A673 (cell line): ENCODE results near the gene ANKLE1. TPM values are rescaled to one million over a fixed set of nuclear protein-coding genes. Genes with fewer than 3 reads are reported as not detected.
A peak's percentile ranks its signal among the peaks of the same experiment; 100 is the strongest.

Experiments used
- BruUV-seq: library from RNA; stranded (reverse); fragments of 400-500 nt; replicated peaks from 2 replicates; lab custom pipeline; 2021; lab: Mats Ljungman, UMichigan
- CTCF ChIA-PET: fragments of 300-600 bp; sonication (Branson Sonifier 250); formaldehyde crosslinking; loops from one replicate; lab custom pipeline; 2022; ENCODE audit warnings: antibody characterized with exemption; lab: Charles Lee
- POLR2A ChIA-PET: fragments of 300-600 bp; sonication (Branson Sonifier 250); formaldehyde crosslinking; loops from one replicate; lab custom pipeline; 2022; ENCODE audit warnings: antibody characterized with exemption; ENCODE audit not compliant: low non-redundant PET; lab: Charles Lee
- DNase-seq: peaks from one replicate; pipeline ENCODE4 v3.0.0-alpha.2; 2015; ENCODE audit warnings: low spot score
- H3K27ac ChIP-seq: fragments of 200-600 bp; sonication (generic); 2 replicates; pipeline ENCODE4 v1.5.1; 2016; ENCODE audit warnings: mixed run types, low read depth, mild to moderate bottlenecking, mixed read lengths, antibody characterized with exemption, low read length; ENCODE audit not compliant: poor library complexity, severe bottlenecking
- H3K27me3 ChIP-seq: fragments of 200-600 bp; sonication (generic); replicated peaks from 2 replicates; pipeline ENCODE4 v1.6.1; 2017; ENCODE audit warnings: mixed run types, low read depth, mild to moderate bottlenecking, mixed read lengths, antibody characterized with exemption, low read length; ENCODE audit not compliant: insufficient read depth, poor library complexity
- H3K36me3 ChIP-seq: fragments of 200-600 bp; sonication (generic); 2 replicates; pipeline ENCODE4 v1.6.1; 2016; ENCODE audit warnings: mixed run types, mild to moderate bottlenecking, mixed read lengths, antibody characterized with exemption, low read length; ENCODE audit not compliant: insufficient read depth, poor library complexity, severe bottlenecking
- H3K4me1 ChIP-seq: fragments of 200-600 bp; sonication (generic); 2 replicates; pipeline ENCODE4 v1.6.1; 2017; ENCODE audit warnings: mixed run types, mild to moderate bottlenecking, mixed read lengths, antibody characterized with exemption, low read length; ENCODE audit not compliant: insufficient read depth, poor library complexity, severe bottlenecking
- H3K4me3 ChIP-seq: fragments of 200-600 bp; sonication (generic); 2 replicates; pipeline ENCODE4 v1.5.1; 2016; ENCODE audit warnings: low read depth, mixed run types, mild to moderate bottlenecking, mixed read lengths, low read length; ENCODE audit not compliant: poor library complexity, severe bottlenecking
- H3K9me3 ChIP-seq: fragments of 200-600 bp; sonication (generic); 2 replicates; pipeline ENCODE4 v1.6.1; 2016; ENCODE audit warnings: mixed run types, low read depth, mild to moderate bottlenecking, mixed read lengths, antibody characterized with exemption, low read length; ENCODE audit not compliant: poor library complexity, severe bottlenecking
- EZH2 ChIP-seq: fragments of 200-600 bp; sonication (generic); IDR thresholded peaks from 2 replicates; pipeline ENCODE4 v1.6.1; 2017; ENCODE audit warnings: borderline replicate concordance, low read depth, mild to moderate bottlenecking, mixed read lengths, antibody characterized with exemption, low read length; ENCODE audit not compliant: poor library complexity, severe bottlenecking
- intact Hi-C: fragments of 100-400 bp; cut with micrococcal nuclease; formaldehyde crosslinking; loops from one replicate; pipeline ENCODE4 v1.10.0; 2022; ENCODE audit not compliant: unreplicated experiment
- total RNA-seq: library from RNA; stranded (reverse); gene quantifications from 2 replicates; pipeline ENCODE4 v1.2.3, GENCODE V29; 2021
- TF ChIP-seq, protein P1 (sequence below): fragments of 300-800, 200-600 bp; sonication (generic); conservative IDR thresholded peaks from 2 replicates; pipeline ENCODE4 v1.5.1; 2017; ENCODE audit warnings: low read depth, mild to moderate bottlenecking, antibody characterized with exemption, low read length, moderate library complexity, mixed read lengths

Gene ANKLE1
- total RNA-seq, 1 experiment from 2014 or later: 17.5 TPM

DNA sequence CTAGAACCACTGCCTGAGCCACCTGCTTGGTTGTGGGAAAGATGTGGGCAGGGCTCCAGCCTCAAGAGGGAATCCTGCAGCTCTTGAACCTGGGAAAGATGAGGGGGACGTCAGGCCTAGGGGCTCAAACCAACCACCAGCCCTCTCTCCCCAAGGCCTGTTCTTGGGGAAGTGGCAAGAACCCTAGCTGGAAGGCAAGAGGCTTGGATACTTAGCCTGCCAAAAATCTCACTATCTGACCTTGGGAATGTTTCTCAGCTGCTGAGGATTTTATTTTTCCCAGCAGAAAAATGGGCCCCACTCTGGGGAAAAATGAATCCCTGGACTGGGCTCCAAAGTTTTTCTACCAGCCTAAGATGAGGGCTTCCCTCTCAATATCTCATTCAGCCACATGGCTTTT lies 21.8 kb upstream of the ANKLE1 start:
- ChIA-PET POLR2A (no interaction called here), CTCF (interaction anchor here (0.5 to 1.0 kb wide), 2 partner anchors 131 to 143 kb away, joined by 4 to 5 read pairs; no protein-coding TSS in a partner anchor)
- intact Hi-C loops: no loop called here
- DNase-seq: no peak
- no TSS peak for BruUV-seq
- Histone ChIP-seq H3K9me3 (no peaks in the 10 kb centered on the region), H3K27me3 (no peaks in the 10 kb centered on the region), H3K4me3 (no peak overlapping the region), H3K36me3 (no peaks in the 10 kb centered on the region), H3K4me1 (no peaks in the 10 kb centered on the region), H3K27ac (no peak overlapping the region)
- TF ChIP-seq, protein P1, sequence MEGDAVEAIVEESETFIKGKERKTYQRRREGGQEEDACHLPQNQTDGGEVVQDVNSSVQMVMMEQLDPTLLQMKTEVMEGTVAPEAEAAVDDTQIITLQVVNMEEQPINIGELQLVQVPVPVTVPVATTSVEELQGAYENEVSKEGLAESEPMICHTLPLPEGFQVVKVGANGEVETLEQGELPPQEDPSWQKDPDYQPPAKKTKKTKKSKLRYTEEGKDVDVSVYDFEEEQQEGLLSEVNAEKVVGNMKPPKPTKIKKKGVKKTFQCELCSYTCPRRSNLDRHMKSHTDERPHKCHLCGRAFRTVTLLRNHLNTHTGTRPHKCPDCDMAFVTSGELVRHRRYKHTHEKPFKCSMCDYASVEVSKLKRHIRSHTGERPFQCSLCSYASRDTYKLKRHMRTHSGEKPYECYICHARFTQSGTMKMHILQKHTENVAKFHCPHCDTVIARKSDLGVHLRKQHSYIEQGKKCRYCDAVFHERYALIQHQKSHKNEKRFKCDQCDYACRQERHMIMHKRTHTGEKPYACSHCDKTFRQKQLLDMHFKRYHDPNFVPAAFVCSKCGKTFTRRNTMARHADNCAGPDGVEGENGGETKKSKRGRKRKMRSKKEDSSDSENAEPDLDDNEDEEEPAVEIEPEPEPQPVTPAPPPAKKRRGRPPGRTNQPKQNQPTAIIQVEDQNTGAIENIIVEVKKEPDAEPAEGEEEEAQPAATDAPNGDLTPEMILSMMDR: no peak
- TF ChIP-seq EZH2: no peak

DNA sequence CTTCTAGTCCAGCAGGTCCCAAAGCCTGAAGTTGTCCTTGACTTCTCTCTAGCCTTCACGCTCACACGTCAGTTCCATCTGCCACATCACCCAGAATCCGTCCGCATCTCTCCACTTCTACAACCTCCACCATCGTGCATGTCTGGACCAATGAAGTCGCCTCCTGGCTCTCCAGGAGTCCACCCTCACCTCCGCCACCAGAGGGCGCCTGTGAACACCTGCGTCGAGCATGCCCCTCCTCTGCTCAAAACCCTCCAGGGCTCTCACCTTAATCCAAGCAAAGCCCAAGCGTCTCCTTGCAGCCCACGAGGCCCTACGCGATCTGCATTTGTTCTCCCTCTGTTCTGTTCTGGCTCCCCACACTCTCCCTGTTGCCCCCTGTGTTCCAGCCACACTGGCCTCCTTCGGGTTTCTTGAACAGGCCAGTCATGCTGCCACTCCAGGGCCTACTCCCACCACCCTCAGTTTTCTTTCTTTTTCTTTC lies 20.8 kb upstream of the ANKLE1 start:
- H3K27ac ChIP-seq: no peak overlapping the region
- DNase-seq: peak; percentile 88
- H3K36me3 ChIP-seq: no peaks in the 10 kb centered on the region
- H3K9me3 ChIP-seq: no peaks in the 10 kb centered on the region
- ChIA-PET POLR2A (no interaction called here), CTCF (interaction anchor here (0.5 kb wide), 1 partner anchor 143 kb away, joined by 5 read pairs; no protein-coding TSS in a partner anchor)
- BruUV-seq: no TSS peak
- TF ChIP-seq, protein P1: peak; percentile 98
- no peak for TF ChIP-seq EZH2
- H3K27me3 ChIP-seq: no peaks in the 10 kb centered on the region
- intact Hi-C loops: no loop called here
- no peak overlapping the region for H3K4me3 ChIP-seq
- no peaks in the 10 kb centered on the region for H3K4me1 ChIP-seq

DNA sequence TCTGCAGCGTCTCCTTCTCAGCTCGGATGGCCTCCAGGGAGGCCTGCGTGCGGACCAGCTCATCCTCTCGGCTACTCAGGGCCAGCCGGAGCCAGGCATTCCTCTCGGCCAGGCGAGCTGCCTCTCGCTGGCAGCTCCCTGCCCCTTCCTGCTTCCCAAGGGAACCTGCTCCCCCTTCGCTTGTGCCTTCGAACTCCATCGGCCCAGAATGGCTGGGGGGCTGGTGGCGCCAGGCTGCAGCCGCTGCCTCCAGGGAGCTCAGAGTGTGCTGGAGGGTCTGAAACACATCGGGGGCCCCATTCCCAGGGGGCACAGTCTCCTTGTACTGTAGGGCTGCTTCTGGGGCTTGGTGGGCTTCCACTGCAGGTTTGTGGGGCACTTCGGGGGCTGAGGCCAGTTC lies 19.1 kb upstream of the ANKLE1 start:
- no peak overlapping the region for H3K4me3 ChIP-seq
- H3K9me3 ChIP-seq: no peaks in the 10 kb centered on the region
- no peaks in the 10 kb centered on the region for H3K27me3 ChIP-seq
- DNase-seq: no peak
- H3K4me1 ChIP-seq: no peaks in the 10 kb centered on the region
- intact Hi-C loops: no loop called here
- POLR2A ChIA-PET: no interaction called here
- no peaks in the 10 kb centered on the region for H3K36me3 ChIP-seq
- no peak for TF ChIP-seq EZH2
- TF ChIP-seq, protein P1: no peak
- H3K27ac ChIP-seq: no peak overlapping the region
- BruUV-seq: no TSS peak
- CTCF ChIA-PET: no interaction called here
